Kidney (tissue), 14 donors: ENCODE results near the gene NTN4. TPM values are rescaled to one million over a fixed set of nuclear protein-coding genes. Genes with fewer than 3 reads are reported as not detected.

Experiments
- DNase-seq, 5 donors: peaks; one replicate each; pipeline ENCODE4 v3.0.0-alpha.2; 2013 to 2020
- FAIRE-seq: peaks from 2 replicates; lab custom pipeline; 2012; peaks lifted over from hg19 to GRCh38; lab: Jason Lieb, UNC
- H3K27ac ChIP-seq, 2 donors: one replicate each; pipeline ENCODE4 v1.7.0; 2013; ENCODE audit warnings: low read depth in 2 of 2, low read length in 2 of 2, inconsistent platforms in 1 of 2
- H3K27me3 ChIP-seq: one replicate; pipeline ENCODE4 v1.7.1; 2013; ENCODE audit warnings: low read length, inconsistent platforms; ENCODE audit not compliant: control insufficient read depth, insufficient read depth
- H3K36me3 ChIP-seq, 3 donors: one replicate each; pipeline versions ENCODE4 v1.7.0 to v1.7.1; 2013; ENCODE audit warnings: low read length in 3 of 3, control low read depth in 1 of 3, inconsistent platforms in 1 of 3; ENCODE audit not compliant: insufficient read depth in 3 of 3, control insufficient read depth in 2 of 3
- H3K4me1 ChIP-seq, 3 donors: one replicate each; pipeline versions ENCODE4 v1.7.0 to v1.7.1; 2013; ENCODE audit warnings: low read length in 3 of 3, inconsistent platforms in 1 of 3, low read depth in 1 of 3; ENCODE audit not compliant: control insufficient read depth in 2 of 3, insufficient read depth in 2 of 3
- H3K4me3 ChIP-seq, 3 donors: one replicate each; pipeline versions ENCODE4 v1.7.0 to v1.8.1; 2013; ENCODE audit warnings: low read length in 3 of 3, control low read depth in 1 of 3, inconsistent platforms in 1 of 3
- H3K9ac ChIP-seq, 3 donors: one replicate each; pipeline versions ENCODE4 v1.7.0 to v1.7.1; 2013; ENCODE audit warnings: low read length in 3 of 3, control low read depth in 1 of 3, inconsistent platforms in 1 of 3
- H3K9me3 ChIP-seq, 3 donors: one replicate each; pipeline versions ENCODE4 v1.7.0 to v1.7.1; 2013; ENCODE audit warnings: low read length in 3 of 3, control low read depth in 1 of 3, inconsistent platforms in 1 of 3; ENCODE audit not compliant: control insufficient read depth in 2 of 3, insufficient read depth in 1 of 3
- intact Hi-C: fragments of 100-400 bp; cut with DNase I; formaldehyde crosslinking; loops from one replicate; pipeline ENCODE4 v1.11.1; 2022
- polyA plus RNA-seq: library from polyadenylated mRNA; stranded (reverse); fragments of 350-450 nt; fragmentation: Illumina TruSeq; extraction: RNeasy Lipid Tissue Mini Kit (QIAGEN cat#74804); gene quantifications from one replicate; pipeline ENCODE4 v1.2.3, GENCODE V29; 2014; ENCODE audit warnings: low read depth, low replicate concordance; ENCODE audit not compliant: insufficient read depth
- total RNA-seq: library from RNA; stranded (reverse); fragmentation: NEBNext Ultra II Directional; extraction: Animal tissue kit (Norgen Biotek cat#: 25700); gene quantifications from one replicate; pipeline ENCODE4 v1.2.1, GENCODE V29; 2021
- TF ChIP-seq, protein P1 (sequence below): IDR thresholded peaks from 3 replicates; pipeline ENCODE4 v1.5.1; 2012; ENCODE audit warnings: mild to moderate bottlenecking, moderate library complexity, borderline replicate concordance; ENCODE audit not compliant: insufficient read depth; ENCODE audit errors: extremely low read depth
- donor health status: control.
- donor health status: control.
- donor health status: control.
- donor health status: control.
- donor health status: control.
- donor health status: DM: yes; HTN: yes; CAD: no.
- donor health status: Normal renal cell carcinoma (clear cell type).

Gene NTN4
- total and polyA plus RNA-seq, 2 donors from 2014 or later, result 71.0 to 83.2 TPM

DNA sequence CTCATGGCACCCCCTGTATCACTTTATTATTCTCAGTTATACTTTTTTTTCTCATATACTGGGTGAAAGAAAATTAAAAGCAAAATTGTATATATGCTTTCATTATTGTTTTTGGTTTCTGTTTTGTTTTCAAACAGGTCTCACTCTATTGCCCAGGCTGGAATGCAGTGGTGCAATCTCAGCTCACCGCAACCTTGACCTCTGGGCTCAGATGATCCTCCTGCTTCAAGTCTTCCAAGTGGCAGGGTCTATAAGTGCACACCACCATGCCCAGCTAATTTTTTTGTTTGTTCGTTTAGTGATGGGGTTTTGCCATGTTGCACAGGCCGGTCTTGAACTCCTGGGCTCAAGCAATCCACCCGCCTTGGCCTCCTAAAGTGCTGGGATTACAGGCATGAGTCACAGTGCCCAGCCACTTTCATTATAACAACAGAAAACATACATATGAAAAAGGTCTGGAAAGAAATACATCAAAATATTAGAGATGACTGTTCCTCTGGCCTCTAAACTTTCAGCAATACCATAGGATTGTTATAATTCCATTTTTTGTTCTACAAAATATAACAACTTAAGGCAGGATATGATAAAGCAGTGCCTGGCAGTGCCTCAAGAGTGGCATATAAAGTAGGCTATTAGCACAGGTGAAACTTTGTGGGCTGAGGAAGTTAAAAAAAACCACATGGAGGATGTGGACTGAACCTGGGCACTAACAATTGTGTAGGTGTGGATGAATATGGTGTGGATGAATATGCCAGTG lies 5.8 kb upstream of the NTN4 start:
- no peak for FAIRE-seq

DNA sequence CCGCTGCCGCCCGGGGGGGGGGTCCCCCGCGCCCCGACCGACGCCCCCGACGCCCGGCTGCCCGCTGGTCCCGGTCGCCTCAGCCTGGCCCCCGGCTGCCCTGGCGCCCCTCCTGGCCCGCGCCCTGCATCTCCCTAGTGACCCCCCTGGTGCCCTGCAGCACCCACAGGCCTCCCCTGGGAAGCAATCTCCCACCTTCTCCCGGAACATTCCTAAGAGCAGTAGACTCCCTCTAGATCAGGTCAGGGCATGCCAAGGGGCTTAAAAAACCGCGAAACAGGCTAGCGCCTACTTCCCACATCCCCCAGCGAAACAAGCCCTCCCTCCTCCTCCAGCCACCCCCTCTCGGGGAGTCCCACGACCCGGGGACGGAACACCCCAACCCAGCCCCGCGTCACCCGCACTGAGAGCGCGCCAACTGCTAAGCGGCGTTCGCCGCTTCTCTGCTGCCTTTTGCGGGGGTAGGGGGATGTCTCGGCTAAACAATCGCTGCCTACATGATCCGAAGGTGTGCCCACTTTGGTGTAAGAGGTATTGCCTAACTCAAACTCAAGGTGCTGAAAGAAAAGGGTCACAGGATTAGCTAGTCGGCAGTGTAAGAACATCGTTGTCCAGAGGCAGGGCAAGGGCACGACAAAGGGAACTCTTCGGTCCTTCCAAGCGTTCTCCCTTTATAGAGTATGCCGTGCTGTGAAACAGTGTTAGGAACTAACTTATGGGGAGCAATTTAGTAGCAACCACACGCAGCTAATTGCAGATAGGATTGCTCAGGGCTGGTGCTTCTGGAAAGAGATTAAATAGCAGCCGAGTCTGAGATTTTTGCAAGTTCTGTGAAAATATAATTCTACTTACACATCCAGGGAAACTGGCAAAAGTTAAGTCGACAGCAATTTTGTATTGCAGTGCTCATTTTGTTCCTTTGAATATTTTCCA lies 619 bp upstream of the NTN4 start:
- peak overlapping the region; percentile 23 to 84 (median 44) for H3K9ac ChIP-seq

More for the DNA sequence above, 5.8 kb upstream of the NTN4 start:
- Histone ChIP-seq H3K9me3 (no peaks in the 10 kb centered on the region), H3K27me3 (no peaks in the 10 kb centered on the region), H3K4me1 (peaks cover 0 to 7% (median 2%) of the 10 kb centered on the region in 3 donors), H3K4me3 (no peak overlapping the region), H3K27ac (no peak overlapping the region), H3K36me3 (no peaks in the 10 kb centered on the region), H3K9ac (no peak overlapping the region)
- intact Hi-C loops, result no loop called here
- DNase-seq, result peak in 1 of 5 donors; percentile 22
- TF ChIP-seq, protein P1, sequence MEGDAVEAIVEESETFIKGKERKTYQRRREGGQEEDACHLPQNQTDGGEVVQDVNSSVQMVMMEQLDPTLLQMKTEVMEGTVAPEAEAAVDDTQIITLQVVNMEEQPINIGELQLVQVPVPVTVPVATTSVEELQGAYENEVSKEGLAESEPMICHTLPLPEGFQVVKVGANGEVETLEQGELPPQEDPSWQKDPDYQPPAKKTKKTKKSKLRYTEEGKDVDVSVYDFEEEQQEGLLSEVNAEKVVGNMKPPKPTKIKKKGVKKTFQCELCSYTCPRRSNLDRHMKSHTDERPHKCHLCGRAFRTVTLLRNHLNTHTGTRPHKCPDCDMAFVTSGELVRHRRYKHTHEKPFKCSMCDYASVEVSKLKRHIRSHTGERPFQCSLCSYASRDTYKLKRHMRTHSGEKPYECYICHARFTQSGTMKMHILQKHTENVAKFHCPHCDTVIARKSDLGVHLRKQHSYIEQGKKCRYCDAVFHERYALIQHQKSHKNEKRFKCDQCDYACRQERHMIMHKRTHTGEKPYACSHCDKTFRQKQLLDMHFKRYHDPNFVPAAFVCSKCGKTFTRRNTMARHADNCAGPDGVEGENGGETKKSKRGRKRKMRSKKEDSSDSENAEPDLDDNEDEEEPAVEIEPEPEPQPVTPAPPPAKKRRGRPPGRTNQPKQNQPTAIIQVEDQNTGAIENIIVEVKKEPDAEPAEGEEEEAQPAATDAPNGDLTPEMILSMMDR, result no peak

DNA sequence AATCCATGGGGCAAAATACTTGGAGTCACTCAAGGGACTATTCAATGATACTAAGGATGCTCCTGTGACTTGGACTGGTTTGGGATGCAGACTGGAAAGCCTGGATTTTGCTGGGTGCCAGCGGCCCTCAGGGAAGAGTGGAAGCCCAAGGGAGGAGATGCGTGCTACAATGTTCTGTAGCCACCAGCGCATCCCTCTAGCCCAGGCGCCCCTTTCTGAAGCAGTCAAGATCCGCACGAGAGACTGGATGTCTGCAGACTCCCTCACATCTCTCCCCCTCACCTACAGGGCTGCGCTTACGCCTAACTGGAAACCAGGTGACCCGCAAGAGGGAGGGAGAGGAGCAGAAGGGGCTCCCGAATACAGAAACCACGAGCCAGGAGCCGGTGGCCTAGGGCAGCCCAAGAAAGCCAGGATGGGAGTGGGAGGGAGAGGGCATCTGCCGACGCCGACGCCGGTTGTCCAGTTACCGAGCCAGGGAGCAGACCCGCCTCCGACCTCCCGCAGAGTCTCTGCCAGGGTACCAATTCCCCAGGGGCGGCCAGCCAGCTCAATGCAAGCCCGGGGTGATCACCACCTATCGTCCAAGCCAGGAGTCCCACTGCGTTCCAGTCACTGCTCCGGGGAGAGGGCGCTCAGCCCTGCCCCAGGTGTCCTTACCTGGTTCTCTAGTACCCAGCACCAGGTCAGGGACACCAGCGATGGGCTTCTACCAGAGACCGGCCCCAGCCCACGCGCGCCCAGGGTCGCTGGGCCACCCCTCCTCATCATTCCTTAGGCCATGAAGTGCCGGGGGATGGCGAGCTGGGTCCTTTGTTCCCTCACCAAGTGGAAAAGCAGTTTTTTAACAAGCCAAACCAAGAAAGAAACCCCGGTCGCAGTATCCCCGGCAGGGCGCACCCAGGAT lies 1.2 kb downstream of the NTN4 start:
- Histone ChIP-seq H3K4me3 (peak overlapping the region; percentile 43 to 83 (median 65)), H3K27me3 (peaks cover 3% of the 10 kb centered on the region), H3K4me1 (peaks cover 0 to 18% (median 15%) of the 10 kb centered on the region in 3 donors), H3K9ac (peak overlapping the region in 2 of 3 donors; percentile 20 to 79), H3K27ac (peak overlapping the region; percentile 73 to 94), H3K36me3 (no peaks in the 10 kb centered on the region), H3K9me3 (no peaks in the 10 kb centered on the region)
- DNase-seq (peak; percentile 54 to 84 (median 65)), FAIRE-seq (no peak)
- intact Hi-C loops, result no loop called here
- TF ChIP-seq, protein P1, result no peak

More for the DNA sequence above, 619 bp upstream of the NTN4 start:
- Histone ChIP-seq H3K27ac (peak overlapping the region; percentile 83 to 94), H3K9me3 (no peaks in the 10 kb centered on the region), H3K4me1 (peaks cover 0 to 22% (median 14%) of the 10 kb centered on the region in 3 donors), H3K27me3 (peaks cover 3% of the 10 kb centered on the region), H3K36me3 (no peaks in the 10 kb centered on the region), H3K4me3 (peak overlapping the region; percentile 37 to 80 (median 57))
- intact Hi-C loops, result no loop called here
- TF ChIP-seq, protein P1, result no peak
- FAIRE-seq, result no peak
- DNase-seq, result peak; percentile 54 to 80 (median 67)
